ENCODE data around the gene ACSBG1.

The ACSBG1 gene

DNA sequence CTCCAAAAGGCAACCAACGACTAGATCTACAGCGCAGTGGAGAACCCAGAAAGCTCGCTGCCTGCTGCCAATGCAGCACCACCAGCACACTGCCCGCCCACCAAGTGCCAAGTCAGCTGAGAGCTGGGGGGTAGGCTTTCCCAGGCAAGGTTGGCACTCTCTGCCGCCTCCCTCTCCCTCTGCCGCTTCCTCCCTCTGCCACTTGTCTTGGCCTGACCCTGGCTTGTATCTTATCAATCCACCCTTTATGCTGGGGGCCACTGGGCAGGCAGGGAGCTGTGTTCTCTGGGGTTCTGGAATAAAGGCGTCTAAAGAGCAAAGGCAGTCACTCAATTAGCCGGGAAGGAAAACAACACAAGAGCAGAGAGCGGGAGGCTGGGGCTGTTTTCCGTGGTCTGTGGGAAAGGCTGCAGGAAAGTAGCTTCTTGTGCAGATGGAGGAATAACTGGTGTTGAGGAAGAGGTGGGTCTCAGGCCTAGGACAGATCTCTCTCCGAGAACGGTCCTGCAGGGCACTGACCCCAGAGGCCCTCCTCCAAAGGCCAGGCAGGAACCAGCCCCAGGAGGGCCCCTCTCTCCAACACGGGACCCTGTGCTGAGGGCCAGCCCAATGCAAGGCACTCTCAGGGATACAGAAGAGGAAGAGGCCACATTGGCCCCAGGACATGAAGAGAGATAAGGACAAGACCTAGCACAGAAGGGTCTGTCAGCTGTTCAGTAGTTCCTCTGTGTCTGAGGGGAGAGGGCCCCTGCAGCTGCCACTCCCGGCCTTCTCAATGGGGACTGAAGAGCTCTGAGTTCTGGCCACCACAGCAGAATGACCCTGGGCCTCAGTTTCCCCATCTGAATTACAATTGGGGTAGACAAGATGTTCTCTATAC lies 30.8 kb downstream of the ACSBG1 start:
- no peaks in the 10 kb centered on the region for H3K4me1 ChIP-seq (ENCODE audit: control insufficient read depth, insufficient read depth, low read length)
- H3K36me3 ChIP-seq (ENCODE audit: control insufficient read depth, insufficient read depth, low read length), result no peaks in the 10 kb centered on the region
- no peak overlapping the region for H3K4me3 ChIP-seq (ENCODE audit: low read length)
- no peak overlapping the region for H3K9ac ChIP-seq (ENCODE audit: low read length)
- H3K27ac ChIP-seq (ENCODE audit: low read depth, low read length), result no peak overlapping the region
- H3K27me3 ChIP-seq (ENCODE audit: control insufficient read depth, insufficient read depth, low read length), result no peaks in the 10 kb centered on the region

DNA sequence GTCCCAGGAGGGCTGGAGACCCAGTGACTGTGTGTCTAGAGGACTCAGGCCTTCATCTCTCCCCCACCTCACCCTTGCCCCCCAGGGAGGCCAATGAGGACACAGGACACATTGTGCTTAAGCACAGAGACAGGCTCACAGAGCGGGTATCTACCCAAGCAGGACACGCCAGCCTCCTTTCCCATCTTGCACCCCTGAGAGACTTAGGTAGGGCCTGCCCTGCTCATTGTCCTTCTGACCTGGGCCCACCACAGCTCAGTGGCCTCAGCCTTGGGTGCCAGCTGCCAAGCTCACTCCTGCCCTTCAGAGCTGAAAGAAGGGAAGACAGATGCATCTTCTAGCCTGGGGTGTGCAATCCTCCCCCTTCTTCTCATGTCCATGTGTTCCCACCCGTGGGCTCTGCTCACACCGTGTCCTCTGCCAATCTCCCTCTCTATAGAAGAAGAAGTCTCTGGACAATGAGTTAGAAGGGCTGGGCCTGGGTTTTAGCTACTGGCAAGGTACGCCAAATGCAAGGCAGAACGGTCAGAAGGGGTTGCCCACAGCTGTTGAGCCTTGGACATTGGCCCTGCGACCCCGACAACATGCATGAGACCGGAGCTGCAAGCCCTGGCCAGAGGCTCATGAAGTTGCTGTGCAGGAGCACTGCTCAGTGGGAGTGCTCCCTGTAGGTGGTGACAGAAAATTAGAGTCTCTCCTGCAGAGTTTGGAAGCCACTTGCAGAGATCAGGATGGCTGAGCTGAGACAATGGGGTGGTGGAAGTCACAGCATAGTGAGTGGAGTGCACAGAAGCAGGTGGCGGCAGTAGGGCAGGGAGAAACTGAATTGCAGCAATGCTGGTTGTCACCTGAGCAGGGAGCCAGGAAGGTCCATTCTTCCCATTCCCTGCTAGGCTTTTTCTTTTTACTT lies 32.8 kb downstream of the ACSBG1 start:
- no peaks in the 10 kb centered on the region for H3K4me1 ChIP-seq (ENCODE audit: control insufficient read depth, insufficient read depth, low read length)
- H3K27ac ChIP-seq (ENCODE audit: low read depth, low read length), result no peak overlapping the region
- H3K9ac ChIP-seq (ENCODE audit: low read length), result no peak overlapping the region
- H3K27me3 ChIP-seq (ENCODE audit: control insufficient read depth, insufficient read depth, low read length), result no peaks in the 10 kb centered on the region
- H3K36me3 ChIP-seq (ENCODE audit: control insufficient read depth, insufficient read depth, low read length), result no peaks in the 10 kb centered on the region
- H3K4me3 ChIP-seq (ENCODE audit: low read length), result no peak overlapping the region

DNA sequence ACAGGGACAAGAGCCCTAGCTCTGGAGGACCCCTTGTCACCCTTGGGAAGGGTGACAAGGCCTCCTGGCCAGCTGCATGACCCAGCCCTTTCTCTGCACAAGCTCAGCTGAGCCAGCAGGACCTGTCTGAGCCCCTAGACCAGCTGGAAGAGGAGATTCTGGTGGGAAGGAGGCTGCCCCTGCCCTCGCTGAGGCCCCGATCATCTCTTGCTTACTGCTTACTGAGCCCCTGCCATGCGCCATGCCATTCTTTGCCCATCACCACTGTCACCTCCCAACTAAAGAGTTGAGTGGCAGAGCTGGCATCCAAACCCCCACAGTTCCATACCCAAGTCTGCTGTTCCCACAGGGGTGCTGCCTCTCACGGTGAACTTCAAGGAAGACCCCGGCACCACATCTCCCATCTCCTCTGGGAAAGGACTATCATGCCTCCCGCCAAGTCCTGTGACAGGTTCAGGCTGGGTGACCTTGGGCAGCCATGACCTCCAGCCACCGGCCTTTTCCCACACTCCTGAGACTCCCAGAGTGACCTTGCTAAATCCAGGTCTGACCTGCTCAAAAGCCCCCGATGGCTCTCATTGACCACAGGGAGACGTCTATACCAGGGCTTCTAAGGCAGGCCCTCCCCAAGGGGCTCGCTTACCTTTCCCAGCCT lies 34.0 kb downstream of the ACSBG1 start:
- Histone ChIP-seq H3K4me3 (ENCODE audit: low read length) (no peak overlapping the region), H3K4me1 (ENCODE audit: control insufficient read depth, insufficient read depth, low read length) (no peaks in the 10 kb centered on the region), H3K9ac (ENCODE audit: low read length) (no peak overlapping the region), H3K27ac (ENCODE audit: low read depth, low read length) (no peak overlapping the region), H3K27me3 (ENCODE audit: control insufficient read depth, insufficient read depth, low read length) (no peaks in the 10 kb centered on the region), H3K36me3 (ENCODE audit: control insufficient read depth, insufficient read depth, low read length) (no peaks in the 10 kb centered on the region)

DNA sequence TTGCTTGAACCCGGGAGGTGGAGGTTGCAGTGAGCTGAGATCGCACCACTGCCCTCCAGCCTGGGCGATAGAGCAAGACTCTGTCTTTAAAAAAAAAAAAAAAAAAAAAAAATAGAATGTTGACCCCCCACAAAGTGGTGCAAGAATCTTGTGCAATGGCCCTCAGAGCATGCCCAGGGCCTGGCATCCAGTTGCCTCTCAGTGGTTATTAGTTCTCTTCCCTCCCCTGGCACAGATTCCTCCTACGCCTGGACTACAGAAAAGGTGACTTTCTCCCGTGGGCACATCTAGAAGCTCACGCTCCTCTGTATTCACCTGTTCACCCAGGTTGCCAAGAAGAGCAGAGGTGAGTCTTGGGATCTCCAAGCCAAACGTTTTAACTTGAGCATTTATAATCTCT lies 36.7 kb downstream of the ACSBG1 start:
- no peak overlapping the region for H3K27ac ChIP-seq (ENCODE audit: low read depth, low read length)
- H3K4me3 ChIP-seq (ENCODE audit: low read length), result no peak overlapping the region
- no peaks in the 10 kb centered on the region for H3K36me3 ChIP-seq (ENCODE audit: control insufficient read depth, insufficient read depth, low read length)
- no peaks in the 10 kb centered on the region for H3K4me1 ChIP-seq (ENCODE audit: control insufficient read depth, insufficient read depth, low read length)
- no peaks in the 10 kb centered on the region for H3K27me3 ChIP-seq (ENCODE audit: control insufficient read depth, insufficient read depth, low read length)
- H3K9ac ChIP-seq (ENCODE audit: low read length), result no peak overlapping the region

DNA sequence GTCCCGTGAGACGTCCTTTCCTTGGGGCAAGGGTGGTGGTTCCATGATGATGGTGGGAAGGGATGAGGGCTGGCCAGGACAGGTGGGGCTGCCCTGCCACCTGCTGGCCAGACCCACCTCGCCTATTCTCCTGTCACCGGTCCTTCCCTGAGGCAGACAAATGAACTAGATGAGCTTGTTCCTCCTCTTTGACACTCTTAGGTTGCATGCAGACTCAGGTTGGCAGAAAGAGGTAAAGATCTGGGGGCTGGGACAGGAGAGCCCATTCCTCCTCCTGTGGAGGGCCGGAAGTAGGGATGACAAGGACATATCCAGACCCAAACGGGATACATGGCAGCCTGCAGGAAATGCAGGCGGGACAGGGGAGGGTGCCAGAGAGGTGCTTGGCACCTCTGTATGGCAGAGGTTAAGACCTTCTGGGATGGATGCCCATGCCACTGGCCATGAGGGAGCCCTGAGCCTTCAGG lies 38.6 kb downstream of the ACSBG1 start:
- Histone ChIP-seq H3K9ac (ENCODE audit: low read length) (no peak overlapping the region), H3K27me3 (ENCODE audit: control insufficient read depth, insufficient read depth, low read length) (no peaks in the 10 kb centered on the region), H3K36me3 (ENCODE audit: control insufficient read depth, insufficient read depth, low read length) (no peaks in the 10 kb centered on the region), H3K4me1 (ENCODE audit: control insufficient read depth, insufficient read depth, low read length) (no peaks in the 10 kb centered on the region), H3K4me3 (ENCODE audit: low read length) (no peak overlapping the region), H3K27ac (ENCODE audit: low read depth, low read length) (no peak overlapping the region)

DNA sequence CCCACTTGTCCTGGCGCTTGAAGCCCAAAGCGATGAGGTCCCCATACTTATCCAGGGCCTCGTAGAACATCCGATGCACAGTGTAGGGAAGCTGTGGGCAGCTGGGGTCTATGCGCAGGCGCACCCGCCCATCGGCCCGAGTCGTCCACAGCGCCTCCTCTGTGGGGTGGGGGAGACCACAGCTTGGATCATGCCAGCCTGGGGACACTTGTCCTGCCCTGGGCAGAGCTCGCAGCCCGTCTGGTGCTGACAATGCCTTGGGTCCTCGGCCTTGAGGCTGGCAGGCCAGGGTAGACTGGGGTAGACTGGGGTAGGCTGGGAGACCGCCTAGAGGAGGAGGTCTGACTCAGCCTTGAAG lies 39.8 kb downstream of the ACSBG1 start:
- Histone ChIP-seq H3K36me3 (ENCODE audit: control insufficient read depth, insufficient read depth, low read length) (no peaks in the 10 kb centered on the region), H3K27ac (ENCODE audit: low read depth, low read length) (no peak overlapping the region), H3K4me3 (ENCODE audit: low read length) (no peak overlapping the region), H3K27me3 (ENCODE audit: control insufficient read depth, insufficient read depth, low read length) (no peaks in the 10 kb centered on the region), H3K9ac (ENCODE audit: low read length) (no peak overlapping the region), H3K4me1 (ENCODE audit: control insufficient read depth, insufficient read depth, low read length) (no peaks in the 10 kb centered on the region)

DNA sequence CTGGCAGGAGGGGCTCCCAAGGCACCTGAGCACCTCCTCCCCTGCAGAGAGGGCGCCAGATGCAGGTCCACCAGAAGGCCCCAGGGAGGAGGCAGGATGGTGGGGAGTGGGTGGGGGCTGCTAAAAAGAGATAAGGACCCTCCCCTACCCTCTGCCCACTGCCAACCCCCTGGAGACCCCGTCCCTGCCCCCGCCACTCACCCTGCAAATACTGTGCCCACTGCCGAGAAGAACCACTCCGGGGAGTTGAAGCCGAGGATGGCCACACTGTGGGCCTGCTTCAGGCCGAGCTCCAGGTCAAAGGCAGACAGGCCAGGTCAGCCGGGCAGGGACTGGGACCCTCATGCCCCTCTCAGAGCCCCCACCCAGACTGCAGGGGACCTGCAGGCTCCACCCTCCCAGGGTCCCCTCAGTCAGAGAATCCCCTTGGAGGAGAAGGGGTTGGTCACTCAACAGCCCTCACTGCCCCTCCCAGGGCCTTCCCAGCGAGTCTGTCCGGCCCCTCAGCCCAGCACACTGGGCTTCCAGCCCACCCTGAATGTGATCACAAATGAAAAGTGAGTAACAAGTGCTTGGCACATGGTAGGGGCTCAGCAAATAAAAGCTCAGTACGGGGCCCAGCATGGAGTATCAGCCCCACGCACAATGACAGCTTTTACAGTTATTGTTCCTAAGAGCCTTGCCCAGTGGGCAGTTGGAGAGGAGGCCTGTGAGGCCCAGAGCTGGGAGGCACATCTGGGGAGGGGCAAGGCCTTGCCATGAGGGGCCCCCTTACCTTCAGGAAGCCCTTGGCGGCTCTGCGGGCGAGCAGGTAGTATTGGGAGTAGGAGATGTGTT lies 40.4 kb downstream of the ACSBG1 start:
- Histone ChIP-seq H3K4me3 (ENCODE audit: low read length) (no peak overlapping the region), H3K36me3 (ENCODE audit: control insufficient read depth, insufficient read depth, low read length) (no peaks in the 10 kb centered on the region), H3K9ac (ENCODE audit: low read length) (no peak overlapping the region), H3K4me1 (ENCODE audit: control insufficient read depth, insufficient read depth, low read length) (no peaks in the 10 kb centered on the region), H3K27ac (ENCODE audit: low read depth, low read length) (no peak overlapping the region), H3K27me3 (ENCODE audit: control insufficient read depth, insufficient read depth, low read length) (no peaks in the 10 kb centered on the region)

DNA sequence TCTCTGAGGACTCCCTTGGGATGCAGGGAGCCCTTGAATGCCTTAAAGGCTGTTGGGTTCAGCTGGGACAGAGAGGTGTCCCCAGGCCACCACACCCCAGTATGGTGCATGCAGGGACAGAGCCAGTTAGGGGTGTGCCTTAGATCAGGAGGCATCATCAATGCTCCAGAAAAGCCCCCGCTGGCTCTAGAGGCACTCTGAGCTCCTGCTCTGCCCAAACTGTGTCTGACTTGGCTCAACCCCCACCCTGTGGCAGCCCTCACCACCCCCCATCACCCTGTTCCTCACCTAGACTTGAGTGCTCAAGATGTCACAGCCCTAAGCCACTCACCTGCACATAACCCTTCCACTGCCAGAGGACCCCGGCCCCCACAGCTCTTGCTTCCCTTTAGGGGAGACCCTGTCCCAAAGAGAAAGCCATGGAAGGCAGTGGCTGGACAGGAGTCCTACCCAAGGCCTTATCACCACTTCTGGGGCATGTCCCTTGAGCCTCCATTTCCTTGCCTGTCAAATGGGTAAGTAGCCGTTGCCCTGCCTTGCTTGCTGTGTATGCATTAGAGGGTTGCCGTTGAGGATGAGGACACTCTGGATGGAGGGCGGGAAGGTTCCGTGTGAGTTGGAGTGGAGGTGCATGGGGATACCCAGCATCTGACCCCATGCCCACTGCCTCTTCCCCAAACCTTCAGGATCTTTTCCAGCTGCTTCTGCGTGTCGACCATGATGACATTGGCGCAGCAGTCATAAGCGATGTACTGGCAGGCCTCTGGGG lies 41.4 kb downstream of the ACSBG1 start:
- H3K27me3 ChIP-seq (ENCODE audit: control insufficient read depth, insufficient read depth, low read length), result no peaks in the 10 kb centered on the region
- H3K4me3 ChIP-seq (ENCODE audit: low read length), result no peak overlapping the region
- no peak overlapping the region for H3K27ac ChIP-seq (ENCODE audit: low read depth, low read length)
- H3K9ac ChIP-seq (ENCODE audit: low read length), result no peak overlapping the region
- H3K4me1 ChIP-seq (ENCODE audit: control insufficient read depth, insufficient read depth, low read length), result no peaks in the 10 kb centered on the region
- H3K36me3 ChIP-seq (ENCODE audit: control insufficient read depth, insufficient read depth, low read length), result no peaks in the 10 kb centered on the region

DNA sequence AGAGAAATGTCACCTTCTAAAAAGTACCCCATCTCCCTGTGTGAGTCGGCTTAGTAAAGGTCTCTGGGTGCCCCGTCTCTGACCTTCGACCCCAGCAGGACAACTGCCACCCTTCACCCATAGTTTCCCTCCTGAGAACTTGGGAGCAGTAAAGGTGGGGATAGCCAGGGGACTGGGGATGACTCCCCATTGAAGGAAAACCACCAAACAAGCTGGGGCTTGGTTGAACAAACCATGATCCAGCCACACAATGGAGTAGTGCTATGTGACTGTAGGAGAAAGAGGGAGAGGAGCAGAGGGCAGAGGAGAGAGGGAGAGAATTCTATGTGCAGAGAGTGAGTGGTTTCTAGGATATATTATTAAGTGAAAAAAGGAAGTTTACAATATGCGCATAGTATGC lies 51.5 kb downstream of the ACSBG1 start:
- Histone ChIP-seq H3K4me3 (ENCODE audit: low read length) (no peak overlapping the region), H3K27ac (ENCODE audit: low read depth, low read length) (no peak overlapping the region), H3K27me3 (ENCODE audit: control insufficient read depth, insufficient read depth, low read length) (no peaks in the 10 kb centered on the region), H3K4me1 (ENCODE audit: control insufficient read depth, insufficient read depth, low read length) (no peaks in the 10 kb centered on the region), H3K36me3 (ENCODE audit: control insufficient read depth, insufficient read depth, low read length) (no peaks in the 10 kb centered on the region), H3K9ac (ENCODE audit: low read length) (no peak overlapping the region)

DNA sequence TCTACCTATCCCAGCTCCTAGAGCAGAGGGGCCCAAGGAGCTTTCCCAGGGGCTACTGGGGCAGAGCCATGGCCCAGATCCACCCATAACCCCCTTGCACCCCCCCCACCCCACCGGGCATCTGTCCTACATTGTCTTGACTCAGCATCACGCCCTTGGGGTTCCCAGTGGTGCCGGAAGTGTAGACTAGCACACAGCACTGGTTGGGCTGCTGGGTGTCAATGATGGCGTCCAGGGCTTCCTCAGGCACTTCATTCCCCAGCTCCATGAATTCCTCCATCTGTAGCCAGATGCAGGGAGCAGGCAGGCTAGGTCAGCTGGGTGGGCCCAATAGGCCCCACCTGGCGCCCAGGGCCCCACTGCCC lies 52.0 kb downstream of the ACSBG1 start:
- H3K4me3 ChIP-seq (ENCODE audit: low read length), result no peak overlapping the region
- no peak overlapping the region for H3K27ac ChIP-seq (ENCODE audit: low read depth, low read length)
- H3K9ac ChIP-seq (ENCODE audit: low read length), result no peak overlapping the region
- H3K36me3 ChIP-seq (ENCODE audit: control insufficient read depth, insufficient read depth, low read length), result no peaks in the 10 kb centered on the region
- H3K27me3 ChIP-seq (ENCODE audit: control insufficient read depth, insufficient read depth, low read length), result no peaks in the 10 kb centered on the region
- no peaks in the 10 kb centered on the region for H3K4me1 ChIP-seq (ENCODE audit: control insufficient read depth, insufficient read depth, low read length)

DNA sequence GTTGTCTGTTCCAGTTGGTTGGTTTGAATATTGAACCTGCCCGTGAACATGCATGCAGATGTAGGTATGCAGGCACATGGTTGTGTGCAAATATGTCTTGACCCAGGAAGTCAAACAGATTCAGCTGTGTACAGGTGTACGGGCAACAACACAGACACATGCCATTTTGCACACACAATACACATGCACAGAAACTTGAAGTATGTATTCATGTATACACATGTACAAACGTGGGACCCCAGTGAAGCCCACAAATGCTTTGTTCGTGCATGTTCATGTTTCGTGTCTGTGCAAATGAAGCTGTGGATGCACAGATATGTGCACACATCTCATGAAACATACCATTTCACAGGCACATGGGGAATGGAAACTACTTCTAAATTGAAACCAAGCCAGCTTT lies 54.5 kb downstream of the ACSBG1 start:
- Histone ChIP-seq H3K4me1 (ENCODE audit: control insufficient read depth, insufficient read depth, low read length) (no peaks in the 10 kb centered on the region), H3K9ac (ENCODE audit: low read length) (no peak overlapping the region), H3K27ac (ENCODE audit: low read depth, low read length) (no peak overlapping the region), H3K36me3 (ENCODE audit: control insufficient read depth, insufficient read depth, low read length) (no peaks in the 10 kb centered on the region), H3K27me3 (ENCODE audit: control insufficient read depth, insufficient read depth, low read length) (no peaks in the 10 kb centered on the region), H3K4me3 (ENCODE audit: low read length) (no peak overlapping the region)
